OCI-LY3 (cell line): ENCODE measurements around the gene WDPCP.

ENCODE experiments used
- H2AFZ ChIP-seq: fragments of 200-600, 300-600 bp; shearing (Covaris generic); 2 replicates; pipeline ENCODE4 v1.6.0; 2014; ENCODE audit warnings: antibody characterized with exemption, low read depth, low read length
- H3K27ac ChIP-seq: fragments of 200-600, 300-600 bp; sonication (generic); 2 replicates; pipeline ENCODE4 v1.5.1; 2014; ENCODE audit warnings: mild to moderate bottlenecking, low read length, moderate library complexity, mixed read lengths
- H3K27me3 ChIP-seq: fragments of 200-600, 300-600 bp; sonication (generic); 2 replicates; pipeline ENCODE4 v1.6.1; 2014; ENCODE audit warnings: low read depth, low read length, mixed read lengths
- H3K36me3 ChIP-seq: fragments of 200-600, 300-600 bp; sonication (generic); replicated peaks from 2 replicates; pipeline ENCODE3; 2014; ENCODE audit warnings: low read depth, low read length, mixed read lengths
- H3K4me1 ChIP-seq: fragments of 300-600, 200-600 bp; sonication (generic); 2 replicates; pipeline ENCODE4 v1.6.1; 2014; ENCODE audit warnings: low read length, mixed read lengths
- H3K4me2 ChIP-seq: fragments of 200-600, 300-600 bp; sonication (generic); 2 replicates; pipeline ENCODE4 v1.6.1; 2014; ENCODE audit warnings: low read length, mixed read lengths
- H3K4me3 ChIP-seq: fragments of 300-600, 200-600 bp; sonication (generic); 2 replicates; pipeline ENCODE4 v1.5.1; 2014; ENCODE audit warnings: antibody characterized with exemption, mild to moderate bottlenecking, low read length, moderate library complexity
- H3K79me2 ChIP-seq: fragments of 300-600, 200-600 bp; shearing (Covaris generic); 2 replicates; pipeline ENCODE4 v1.6.1; 2014; ENCODE audit warnings: mild to moderate bottlenecking, low read length, mixed read lengths
- H3K9ac ChIP-seq: fragments of 300-600, 200-600 bp; shearing (Covaris generic); 2 replicates; pipeline ENCODE4 v1.6.0; 2014; ENCODE audit warnings: mild to moderate bottlenecking, low read length, moderate library complexity
- H3K9me3 ChIP-seq: fragments of 200-600, 300-600 bp; shearing (Covaris generic); 2 replicates; pipeline ENCODE4 v1.6.1; 2014; ENCODE audit warnings: low read length, mixed read lengths; ENCODE audit not compliant: insufficient read depth
- H4K20me1 ChIP-seq: fragments of 200-600, 300-600 bp; sonication (generic); 2 replicates; pipeline ENCODE4 v1.6.1; 2016; ENCODE audit warnings: low read length, mixed read lengths; ENCODE audit not compliant: insufficient read depth
- CTCF ChIP-seq: fragments of 200-600, 300-600 bp; sonication (generic); IDR thresholded peaks from 2 replicates; pipeline ENCODE4 v1.5.1; 2014; ENCODE audit warnings: antibody characterized with exemption, low read length, low read depth
- EZH2phosphoT487 ChIP-seq: fragments of 200-600 bp; shearing (Covaris generic); IDR thresholded peaks from 2 replicates; pipeline ENCODE4 v1.6.1; 2018; ENCODE audit warnings: antibody characterized with exemption, mixed run types, low read depth

The WDPCP gene

GRCh38 chr2:63530704-63531279 is 57.5 kb downstream of the WDPCP start:
- no peak overlapping the region for H2AFZ ChIP-seq

GRCh38 chr2:63525905-63526304 is 62.4 kb downstream of the WDPCP start:
- Histone ChIP-seq H3K4me1 (peaks cover 9% of the 10 kb centered on the region), H3K27me3 (no peaks in the 10 kb centered on the region), H2AFZ (no peak overlapping the region), H4K20me1 (no peaks in the 10 kb centered on the region), H3K4me3 (no peak overlapping the region), H3K79me2 (no peaks in the 10 kb centered on the region), H3K9me3 (peaks cover 4% of the 10 kb centered on the region; the same call in 1 of the 2 replicates), H3K36me3 (no peaks in the 10 kb centered on the region), H3K27ac (no peak overlapping the region), H3K4me2 (0 out of 2 replicates have a peak overlapping the region, but pooled peaks have one; percentile 4), H3K9ac (no peak overlapping the region)
- TF ChIP-seq CTCF, result no peak
- TF ChIP-seq EZH2phosphoT487, result no peak

More at GRCh38 chr2:63530704-63531279, 57.5 kb downstream of the WDPCP start:
- no peak for TF ChIP-seq EZH2phosphoT487
- TF ChIP-seq CTCF, result no peak
- Histone ChIP-seq H4K20me1 (no peaks in the 10 kb centered on the region), H3K9me3 (no peaks in the 10 kb centered on the region), H3K36me3 (no peaks in the 10 kb centered on the region), H3K79me2 (no peaks in the 10 kb centered on the region), H3K4me2 (no peak overlapping the region), H3K9ac (no peak overlapping the region), H3K27me3 (no peaks in the 10 kb centered on the region), H3K4me3 (no peak overlapping the region), H3K4me1 (peaks cover 9% of the 10 kb centered on the region), H3K27ac (no peak overlapping the region)

GRCh38 chr2:63522950-63523349 is 65.3 kb downstream of the WDPCP start:
- Histone ChIP-seq H3K4me1 (peaks cover 9% of the 10 kb centered on the region), H3K4me2 (no peak overlapping the region), H3K27me3 (no peaks in the 10 kb centered on the region), H3K27ac (no peak overlapping the region), H2AFZ (no peak overlapping the region), H3K36me3 (no peaks in the 10 kb centered on the region), H3K9me3 (peaks cover 5% of the 10 kb centered on the region; the same call in 1 of the 2 replicates), H3K4me3 (no peak overlapping the region), H3K79me2 (no peaks in the 10 kb centered on the region), H3K9ac (no peak overlapping the region), H4K20me1 (no peaks in the 10 kb centered on the region)
- TF ChIP-seq CTCF (no peak), EZH2phosphoT487 (no peak)

GRCh38 chr2:63520793-63521192 is 67.5 kb downstream of the WDPCP start:
- no peak overlapping the region for H3K9ac ChIP-seq
- no peak for TF ChIP-seq CTCF
- TF ChIP-seq EZH2phosphoT487, result no peak
- H3K4me2 ChIP-seq, result no peak overlapping the region
- no peaks in the 10 kb centered on the region for H3K36me3 ChIP-seq
- no peak overlapping the region for H3K4me3 ChIP-seq
- peaks cover 5% of the 10 kb centered on the region; the same call in 1 of the 2 replicates for H3K9me3 ChIP-seq
- no peaks in the 10 kb centered on the region for H3K79me2 ChIP-seq
- H3K27ac ChIP-seq, result no peak overlapping the region
- no peaks in the 10 kb centered on the region for H4K20me1 ChIP-seq
- no peaks in the 10 kb centered on the region for H3K27me3 ChIP-seq
- peaks cover under 1% of the 10 kb centered on the region for H3K4me1 ChIP-seq
- H2AFZ ChIP-seq, result no peak overlapping the region
